ENCODE measurements around the gene PARD3.
"Not testable (repeated sequence)": the region's sequence is repeated elsewhere in the genome, so short reads cannot be mapped to it uniquely, and the experiment has no call there.

Gene PARD3

DNA sequence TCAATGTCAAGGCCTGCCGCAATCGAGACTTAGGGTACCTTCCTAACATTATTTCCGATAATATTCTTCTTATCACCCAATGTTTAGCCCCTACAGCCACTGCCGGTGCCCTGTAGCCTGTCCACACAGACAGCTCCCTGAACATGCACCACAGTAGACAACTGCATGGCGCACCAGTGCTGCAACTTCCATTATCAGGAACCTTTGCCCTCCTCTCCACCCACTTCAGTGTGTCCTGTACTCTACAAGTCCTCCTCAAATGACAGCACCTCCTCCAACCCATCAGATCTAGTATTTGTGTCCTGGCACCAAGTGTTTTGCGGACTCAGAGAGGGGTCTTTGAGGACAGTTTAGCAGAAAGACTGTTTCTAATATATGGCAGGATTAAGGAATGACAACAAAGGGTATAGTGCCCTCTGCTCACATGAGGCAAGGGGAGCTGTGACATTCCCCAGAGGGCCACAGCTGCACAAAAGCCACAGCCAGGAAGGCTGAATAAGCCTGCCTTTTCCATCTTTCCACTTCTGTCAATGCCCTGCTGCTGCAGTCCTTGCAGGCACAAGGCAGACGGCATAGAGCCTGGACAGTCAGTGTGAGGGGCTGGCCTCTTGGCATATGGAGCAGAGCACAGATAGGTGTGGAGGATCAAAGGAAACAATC, 335.4 kb downstream of the PARD3 start:
- DNase-seq: no peak

DNA sequence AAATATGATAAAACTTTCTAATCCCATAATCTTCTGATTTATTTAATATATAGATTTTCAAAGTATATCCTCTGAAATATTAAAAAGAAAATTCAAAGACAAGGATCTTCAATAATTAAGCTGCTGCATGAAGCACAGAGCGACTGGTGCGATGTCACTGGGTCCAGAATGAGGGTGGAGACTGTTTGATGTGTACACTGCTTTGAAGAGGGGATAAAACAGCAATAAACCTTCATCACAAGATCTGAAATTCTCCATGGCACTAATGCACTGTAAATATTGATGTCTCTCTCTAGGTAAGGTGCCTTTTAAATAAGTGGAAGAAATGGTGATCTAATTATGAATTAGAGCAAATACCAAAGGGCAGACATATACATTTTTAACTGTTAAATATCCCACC, 337.8 kb downstream of the PARD3 start:
- no peak for DNase-seq

DNA sequence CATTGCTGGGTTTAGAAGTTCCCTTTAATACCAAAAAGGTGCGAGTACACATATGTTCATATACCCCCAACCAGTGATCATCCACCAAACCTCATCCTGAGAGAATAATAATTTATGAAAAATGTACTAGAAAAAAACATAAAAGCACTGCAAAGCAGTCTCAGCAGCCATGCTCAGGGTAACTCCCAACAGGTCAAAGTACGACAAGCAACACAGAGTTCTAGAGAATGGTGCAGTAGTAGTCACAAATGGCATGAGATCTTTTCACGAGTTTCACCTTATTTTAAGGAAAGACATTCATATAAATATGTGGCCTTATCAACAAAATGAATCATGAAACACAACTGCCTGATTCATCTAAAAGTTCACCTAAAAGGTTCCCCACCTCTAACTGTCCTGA, 338.5 kb downstream of the PARD3 start:
- no peak for DNase-seq

DNA sequence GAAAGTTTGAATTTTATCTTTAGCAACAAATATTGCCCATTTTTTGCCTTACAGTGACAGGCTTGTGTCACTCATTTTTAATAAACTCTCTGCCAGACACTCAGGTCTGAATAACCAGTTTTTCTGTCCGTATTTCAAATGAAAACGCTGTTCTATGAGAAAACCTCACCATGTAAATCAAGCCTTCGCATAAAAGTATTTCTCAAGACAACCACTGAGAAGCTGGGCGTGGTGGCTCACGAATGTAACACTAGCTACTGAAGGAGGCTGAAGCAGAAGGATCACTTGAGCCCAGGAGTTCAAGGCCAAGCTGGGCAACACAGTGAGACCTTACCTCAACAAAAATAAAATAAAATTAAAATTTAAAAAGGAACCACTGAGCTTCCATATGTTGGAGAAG, 339.3 kb downstream of the PARD3 start:
- DNase-seq: no peak

DNA sequence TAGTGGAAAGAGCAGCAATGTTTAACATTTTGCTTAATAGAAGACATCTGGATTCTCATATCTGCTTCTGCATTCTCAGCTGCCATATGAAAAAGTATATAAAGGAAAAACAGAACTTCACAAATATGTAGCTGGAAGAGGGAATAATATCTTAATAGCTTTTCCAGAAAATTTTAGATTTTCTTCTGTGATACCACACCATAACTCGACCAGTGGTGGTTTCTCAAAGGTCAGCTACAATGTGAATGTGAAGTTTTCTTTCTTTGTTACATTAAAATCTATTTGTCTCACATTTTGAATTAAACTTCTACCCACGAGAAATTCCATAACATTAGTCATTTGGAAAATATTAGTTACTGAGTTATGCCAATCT, 339.8 kb downstream of the PARD3 start:
- DNase-seq: no peak

DNA sequence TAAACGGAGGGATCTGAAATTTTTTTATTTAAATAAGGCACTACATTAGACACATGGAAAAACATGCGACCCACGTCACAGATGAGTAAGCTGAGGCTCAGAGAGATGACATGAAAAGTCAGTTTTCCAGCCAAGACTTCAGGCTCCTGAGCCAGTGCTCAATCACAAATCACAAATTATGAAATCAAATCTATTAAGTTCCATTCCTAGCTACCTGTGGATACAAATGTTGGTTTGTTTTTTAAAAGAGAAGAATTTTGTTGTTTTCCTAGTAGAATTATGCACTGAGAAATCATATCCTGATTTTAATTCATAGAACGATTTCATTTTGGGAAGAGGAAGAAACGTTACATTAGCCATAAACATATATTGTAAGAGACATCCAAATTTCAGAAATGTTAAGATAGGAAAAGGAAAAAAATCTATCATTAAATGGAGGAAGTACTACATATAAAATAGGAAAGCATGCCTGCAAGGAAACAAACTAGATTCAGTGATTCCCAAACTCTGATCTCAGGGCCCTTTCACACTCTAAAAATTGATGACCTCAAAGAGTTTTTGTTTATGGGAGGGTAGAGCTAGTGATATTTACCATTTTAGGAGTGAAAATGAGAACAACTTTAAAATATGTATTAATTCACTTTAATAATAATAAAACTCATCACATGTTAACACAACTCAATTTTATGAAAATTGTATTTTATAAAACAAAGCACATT, 340.4 kb downstream of the PARD3 start:
- no peak for DNase-seq

DNA sequence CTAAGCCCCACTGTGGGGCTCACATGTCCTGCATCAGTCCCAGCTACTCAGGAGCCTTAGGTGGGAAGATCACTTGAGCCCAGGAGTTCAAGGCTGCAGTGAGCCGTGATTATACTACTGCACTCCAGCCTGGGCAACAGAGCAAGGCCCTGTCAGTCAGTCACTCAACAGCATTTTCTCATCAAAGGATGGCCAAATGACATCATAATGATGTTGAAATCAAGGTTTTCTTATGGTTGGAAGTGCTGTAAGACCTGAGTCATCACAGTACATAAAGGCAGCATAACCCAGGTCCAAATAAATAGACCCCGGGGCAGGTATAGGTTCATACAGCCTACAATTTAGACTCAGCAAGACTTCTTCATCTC, 341.1 kb downstream of the PARD3 start:
- no peak for DNase-seq

DNA sequence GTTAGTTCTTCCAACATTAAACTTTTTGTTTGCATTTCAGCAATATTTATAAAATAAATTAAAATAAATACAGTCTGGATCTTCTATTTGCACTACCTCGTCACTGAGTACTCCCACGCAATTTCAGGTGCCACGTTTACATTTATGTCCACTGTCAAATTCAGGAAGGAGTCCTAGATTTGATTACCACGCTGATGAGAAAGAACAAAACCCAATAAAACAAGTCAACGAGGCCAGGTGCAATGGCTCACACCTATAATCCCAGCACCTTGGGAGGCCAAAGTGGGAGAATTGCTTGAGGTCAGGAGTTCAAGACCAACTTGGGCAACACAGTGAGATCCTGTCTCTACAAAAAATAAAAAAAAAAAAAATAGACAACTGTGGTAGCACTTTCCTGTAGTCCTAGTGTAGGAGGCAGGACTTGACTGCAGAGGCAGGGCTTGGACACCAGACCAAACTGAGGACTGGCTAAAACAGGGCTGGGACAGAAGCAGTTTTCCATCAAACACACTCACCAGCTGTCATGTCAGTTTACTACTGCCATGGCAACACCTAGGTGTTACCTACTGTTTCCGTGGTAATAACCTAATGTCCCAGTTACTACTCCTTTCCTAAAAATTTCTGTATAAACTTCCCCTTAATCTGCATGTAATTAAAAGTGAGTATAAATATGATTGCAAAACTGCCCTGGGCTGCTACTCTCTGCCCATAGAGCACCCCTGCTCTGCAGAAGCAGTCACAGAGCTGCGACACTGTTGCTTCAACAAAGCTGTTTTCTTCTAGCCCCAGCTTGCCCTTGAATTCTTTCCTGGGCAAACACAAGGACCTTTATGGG, 341.7 kb downstream of the PARD3 start:
- DNase-seq: no peak

DNA sequence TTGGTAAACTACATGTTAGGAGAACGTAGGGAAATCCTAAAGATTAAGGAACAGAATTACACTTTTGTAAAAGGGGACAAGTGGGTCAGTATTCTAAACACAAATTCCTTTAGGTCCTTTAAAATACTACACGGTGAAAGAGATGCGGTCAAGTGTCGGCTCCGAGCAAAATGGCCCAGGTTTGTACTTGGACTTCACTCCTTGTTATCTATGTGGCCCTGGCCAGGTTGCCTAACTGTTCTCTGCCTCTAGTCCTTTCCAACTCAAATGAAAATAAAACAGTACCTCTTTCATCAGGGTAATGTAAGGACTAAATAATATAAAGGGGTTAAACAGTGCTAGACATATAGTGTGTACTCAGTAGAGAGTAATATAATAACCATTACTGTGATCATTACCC, 344.8 kb downstream of the PARD3 start:
- no peak for DNase-seq

DNA sequence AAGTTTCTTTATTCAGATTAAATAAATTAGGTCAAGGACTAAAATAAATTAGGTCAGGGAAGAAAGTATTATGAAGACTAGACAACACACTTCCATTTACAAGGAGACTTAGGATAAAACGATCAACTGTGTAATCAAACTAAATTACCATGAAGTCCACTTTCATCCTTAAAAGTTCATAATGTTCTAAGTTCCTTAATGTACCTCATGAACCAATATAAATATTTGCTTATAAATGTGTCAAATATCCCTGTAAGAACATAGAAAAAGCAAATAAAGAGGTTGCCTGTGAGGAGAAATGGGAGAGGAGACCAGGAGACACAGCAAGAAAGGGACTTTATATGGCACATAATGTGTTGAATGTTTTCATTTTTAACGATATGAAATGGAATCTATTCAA, 345.6 kb downstream of the PARD3 start:
- no peak for DNase-seq

DNA sequence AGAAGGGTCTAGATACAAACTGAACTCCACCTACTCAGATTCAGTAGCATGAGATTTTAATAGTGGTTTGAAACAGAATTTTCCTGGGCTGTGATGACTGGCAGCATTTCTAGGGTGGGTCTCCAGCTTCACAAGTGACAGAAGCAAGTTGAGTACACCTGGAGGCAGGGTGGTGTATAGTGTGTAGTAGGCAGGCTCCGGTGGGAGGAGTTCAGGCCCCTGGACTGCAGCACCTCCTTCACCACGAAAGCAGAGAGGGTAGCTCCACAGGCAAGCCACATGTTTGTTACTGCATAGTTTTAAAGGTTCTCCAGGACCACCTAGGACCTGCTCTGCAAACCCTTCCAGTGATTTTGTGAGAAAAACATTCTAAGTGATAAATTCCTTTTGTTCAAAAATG, 347.2 kb downstream of the PARD3 start:
- DNase-seq: no peak

DNA sequence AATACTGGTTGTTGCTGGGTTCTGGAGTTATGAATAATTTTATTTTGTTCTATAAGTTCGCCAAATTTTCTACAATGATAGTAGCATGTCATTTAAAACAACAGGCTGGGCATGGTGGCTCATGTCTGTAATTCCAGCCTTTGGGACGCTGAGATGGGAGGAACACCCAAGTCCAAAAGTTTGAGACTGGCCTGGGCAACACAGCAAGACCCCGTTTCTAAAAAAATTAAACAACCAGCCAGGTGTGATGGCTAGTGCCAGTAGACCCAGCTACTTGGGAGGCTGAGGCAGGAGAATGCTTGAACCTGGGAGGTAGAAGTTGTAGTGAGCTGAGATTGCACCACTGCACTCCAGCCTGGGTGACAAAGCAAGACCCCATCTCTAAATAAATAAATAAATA, 347.7 kb downstream of the PARD3 start:
- no peak for DNase-seq

DNA sequence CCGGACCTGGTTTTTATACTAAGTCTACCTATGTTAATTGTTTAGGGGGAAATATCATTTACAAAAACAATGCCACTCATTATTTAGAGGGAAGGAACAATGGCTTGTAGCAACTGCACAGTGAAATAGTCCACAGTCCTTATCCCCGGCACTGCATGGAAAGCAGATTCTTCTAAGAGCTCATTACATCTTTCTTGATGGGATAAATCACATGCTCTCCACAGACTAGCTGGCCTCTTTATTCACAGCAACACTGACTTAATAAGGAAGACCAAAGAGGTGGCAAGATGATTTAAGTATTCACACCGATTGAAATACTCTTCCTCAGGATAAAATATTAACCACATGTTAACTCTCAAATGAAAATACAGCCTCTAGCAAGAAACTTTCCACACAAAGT, 349.4 kb downstream of the PARD3 start:
- DNase-seq: no peak

DNA sequence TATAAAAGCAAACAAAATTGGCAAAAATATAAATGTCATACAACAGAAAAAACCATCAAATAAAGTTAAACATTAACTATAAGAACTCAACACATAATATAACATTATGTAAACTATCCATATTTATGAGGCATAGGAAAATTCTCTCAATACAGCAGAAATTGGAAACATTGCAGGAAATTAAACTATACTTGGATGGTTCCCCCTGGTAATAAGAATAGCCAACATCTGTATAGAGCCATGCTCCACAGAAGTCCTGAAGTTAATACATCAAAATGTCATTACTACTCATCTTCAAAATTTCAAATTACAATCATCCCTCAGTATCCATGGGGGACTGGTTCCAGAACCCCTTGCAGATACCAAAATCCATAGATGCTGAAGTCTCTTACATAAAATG, 350.5 kb downstream of the PARD3 start:
- no peak for DNase-seq

DNA sequence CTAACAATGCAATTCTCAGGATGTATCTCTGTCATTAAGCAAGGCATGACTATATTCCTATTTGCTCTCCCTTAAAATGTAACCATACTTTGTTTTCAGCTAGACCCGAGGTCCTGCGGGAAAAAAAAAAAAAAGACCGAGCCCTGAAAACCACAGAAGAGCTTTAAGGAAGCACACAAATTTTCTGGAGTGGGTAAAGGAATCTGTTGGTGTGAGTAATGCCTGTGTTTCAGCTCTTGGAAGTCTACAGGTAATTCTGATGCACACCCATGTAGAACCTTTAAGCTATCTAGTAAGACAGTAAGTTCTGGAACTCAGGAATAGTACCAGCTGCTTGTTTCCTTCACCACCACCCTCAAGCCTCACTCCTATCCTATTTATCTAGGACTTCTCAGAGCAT, 351.1 kb downstream of the PARD3 start:
- no peak for DNase-seq

DNA sequence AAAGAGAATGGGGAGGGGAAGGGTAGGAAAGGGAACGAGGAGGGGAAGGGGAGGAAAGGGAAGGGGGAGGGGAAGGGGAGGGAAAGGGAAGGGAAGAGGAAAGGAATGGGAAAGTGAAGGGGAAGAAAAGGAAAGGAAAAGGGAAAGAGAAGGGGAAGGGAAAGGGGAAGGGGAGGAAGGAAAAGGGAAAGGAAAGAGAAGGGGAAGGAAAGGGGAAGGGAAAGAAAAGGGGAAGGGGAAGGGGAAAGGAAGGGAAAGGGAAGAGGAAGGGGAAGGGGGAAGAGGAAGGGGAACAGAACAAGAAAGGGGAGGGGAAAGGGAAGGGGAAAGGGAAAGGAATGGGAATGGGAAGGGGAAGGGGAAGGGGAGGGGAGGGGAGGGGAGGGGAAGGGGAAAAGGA, 352.1 kb downstream of the PARD3 start:
- no peak for DNase-seq

DNA sequence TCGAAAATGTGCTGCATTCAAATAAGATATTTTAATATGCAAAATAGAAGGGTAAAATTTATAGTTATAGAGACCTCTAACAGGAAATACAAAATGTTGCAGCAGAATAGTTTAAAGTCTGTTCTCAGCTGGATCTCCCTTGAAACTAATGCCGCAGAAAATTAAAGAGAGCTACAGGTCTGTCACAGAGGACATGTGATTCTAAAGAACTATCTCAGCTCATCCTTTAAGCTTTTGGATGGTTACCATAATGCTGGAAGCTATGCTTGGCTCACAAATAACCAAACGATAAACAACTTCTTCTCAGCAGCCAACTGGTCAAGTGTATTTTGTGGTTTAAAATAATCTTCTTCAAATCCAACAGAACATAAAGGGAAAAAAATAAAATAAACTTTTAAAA, 353.0 kb downstream of the PARD3 start:
- DNase-seq: no peak

DNA sequence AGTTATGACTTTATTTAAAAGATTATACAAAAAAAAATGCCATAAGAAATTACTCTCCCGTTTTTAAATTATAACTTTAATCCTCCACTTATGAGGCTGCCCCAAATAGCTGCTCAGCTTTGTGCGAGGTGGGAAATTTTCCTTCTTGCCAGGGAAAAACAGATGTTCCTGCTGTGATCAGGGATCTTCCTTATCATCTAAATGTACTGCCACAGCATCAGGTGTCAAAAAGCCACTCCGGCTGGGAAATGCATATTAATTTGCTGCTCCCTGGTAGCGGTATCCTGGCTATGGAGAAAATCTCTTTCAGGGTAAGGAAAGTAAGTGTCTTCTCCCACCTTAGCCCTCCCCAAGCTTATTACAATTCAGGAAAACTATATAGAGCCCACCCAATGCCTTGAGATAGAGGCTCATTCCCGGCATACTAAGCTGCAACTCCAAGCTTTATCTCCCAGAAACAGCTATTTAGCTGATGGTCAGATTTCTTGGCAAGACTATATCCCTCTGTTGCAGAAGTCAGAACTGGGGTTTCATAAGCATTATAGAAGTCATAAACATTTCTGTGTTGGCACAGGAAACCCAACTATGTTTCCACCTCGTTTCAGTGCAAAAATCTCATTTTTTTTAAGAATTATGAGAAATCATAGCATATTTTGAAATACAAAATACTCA, 360.4 kb downstream of the PARD3 start:
- DNase-seq: no peak

DNA sequence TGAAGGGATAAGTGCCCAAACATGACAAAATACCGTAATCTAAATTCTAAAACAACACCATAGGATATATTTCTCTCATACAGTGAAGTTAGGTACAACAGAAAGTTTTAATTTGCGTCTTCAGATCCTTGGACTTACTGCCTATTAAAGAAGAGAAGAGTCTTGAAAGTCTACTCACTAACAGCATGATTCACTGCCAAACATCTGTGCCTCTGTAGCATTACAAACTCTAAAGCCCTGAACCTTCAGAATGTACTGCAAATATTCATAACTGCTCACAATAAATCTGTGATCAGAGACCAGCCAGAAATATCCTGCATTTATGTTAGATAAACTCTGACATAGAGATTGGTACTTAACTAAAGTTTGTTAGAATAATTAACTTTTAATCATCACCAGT, 365.3 kb downstream of the PARD3 start:
- no peak for DNase-seq

DNA sequence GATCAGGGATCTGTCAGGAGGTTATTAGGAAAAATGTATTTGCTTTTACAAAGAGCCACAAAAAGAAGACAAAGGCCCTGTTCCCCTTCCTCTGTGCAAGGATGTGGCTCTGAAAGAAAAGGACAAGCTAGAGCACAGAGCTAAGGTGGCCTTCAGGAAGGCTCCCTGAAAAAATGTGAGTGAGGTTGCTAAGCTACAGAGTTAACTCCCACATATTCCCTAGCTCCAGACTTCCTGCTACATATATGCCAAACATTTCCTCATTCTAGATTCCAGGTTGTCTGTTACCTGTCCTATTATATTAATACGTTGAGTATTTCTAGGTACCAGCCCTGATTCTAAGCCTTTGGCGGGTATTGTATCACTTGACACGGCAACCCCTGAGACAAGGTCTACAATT, 369.0 kb downstream of the PARD3 start:
- DNase-seq: no peak

DNA sequence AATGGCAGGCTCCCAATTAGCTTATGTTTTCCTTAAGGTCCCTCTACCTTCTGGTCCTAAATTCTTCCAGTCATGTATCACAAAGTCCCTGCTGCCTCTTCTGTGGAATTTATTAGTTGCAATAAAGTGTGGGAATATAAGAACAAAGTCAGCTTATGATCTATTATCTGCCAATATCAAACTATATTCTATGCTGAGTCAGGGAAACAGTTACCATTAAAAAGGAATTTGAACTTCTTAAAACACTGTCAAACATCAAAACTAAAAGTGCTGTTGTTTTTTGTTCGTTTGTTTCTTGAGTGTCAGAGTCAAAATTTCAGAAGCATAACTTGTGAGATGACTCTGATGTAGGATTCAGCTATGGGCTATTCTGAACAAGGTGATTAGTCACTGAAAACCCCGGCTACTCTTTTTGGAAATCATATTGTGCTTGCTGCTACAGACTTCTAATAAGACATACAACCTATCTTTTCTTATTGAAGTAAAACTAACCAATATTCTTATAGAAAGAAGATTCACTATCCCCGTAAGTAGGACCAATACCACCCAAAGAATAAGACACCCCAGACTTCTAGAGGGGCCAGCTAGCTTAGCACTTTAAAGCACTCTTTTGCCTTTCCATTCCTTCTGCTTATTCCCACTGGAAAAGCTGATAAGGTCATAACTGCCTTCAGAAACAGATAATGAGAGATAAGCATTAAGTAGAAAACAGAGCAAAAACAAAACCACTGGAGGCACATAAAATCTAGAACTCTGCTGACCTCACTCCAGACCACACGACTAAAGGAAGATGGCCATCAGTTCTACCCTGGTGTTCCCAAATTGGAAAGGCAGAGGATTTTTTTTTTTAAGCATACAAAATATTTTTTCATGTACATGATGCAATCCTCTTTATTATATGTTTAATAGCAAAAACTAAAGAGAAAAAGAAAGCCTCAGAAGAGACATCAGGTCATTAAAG, 370.6 kb downstream of the PARD3 start:
- no peak for DNase-seq

DNA sequence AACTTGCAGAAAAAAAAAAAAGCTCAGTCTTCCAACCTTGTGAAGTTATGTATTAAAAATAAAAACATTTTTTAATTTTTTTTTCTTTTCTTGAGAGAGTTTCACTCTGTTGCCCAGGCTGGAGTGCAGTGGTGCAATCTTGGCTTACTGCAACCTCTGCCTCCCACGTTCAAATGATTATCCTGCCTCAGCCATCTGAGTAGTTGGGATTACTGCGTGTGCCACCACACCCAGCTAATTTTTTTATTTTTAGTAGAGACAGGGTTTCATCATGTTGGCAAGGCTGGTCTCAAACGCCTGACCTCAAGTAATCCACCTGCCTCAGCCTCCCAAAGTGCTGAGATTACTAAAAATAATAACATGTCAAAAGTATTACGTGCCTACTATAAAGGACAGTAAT, 375.7 kb downstream of the PARD3 start:
- not testable (repeated sequence) for DNase-seq

DNA sequence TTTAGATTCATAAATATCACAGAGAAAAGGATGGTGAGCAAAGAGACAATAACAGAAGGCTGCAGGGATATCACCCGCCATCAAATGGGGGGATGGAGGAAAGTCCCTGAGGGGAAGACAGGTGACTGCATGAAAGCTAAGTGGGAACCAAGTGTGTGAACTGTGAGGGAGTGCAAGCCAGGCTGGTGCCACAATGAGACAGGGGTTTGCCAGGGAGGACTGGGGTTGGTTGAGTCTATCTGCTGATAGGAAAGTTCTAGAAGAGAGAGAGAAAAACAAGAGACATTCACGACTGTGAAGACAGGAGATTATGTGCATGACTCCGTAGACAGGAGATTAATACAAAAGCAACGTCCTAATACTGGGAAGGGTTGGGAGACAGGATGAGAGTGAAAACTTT, 376.4 kb downstream of the PARD3 start:
- no peak for DNase-seq

Measured in NCI-H2029 treated with DMSO at 0.1 percent for 48 hours (cell line).